DND-41 (cell line): ENCODE results near the gene TMEM8B.

ENCODE experiments used
- EZH2 ChIP-seq: IDR thresholded peaks from 3 replicates; pipeline ENCODE4 v1.6.1; 2012; ENCODE audit warnings: borderline replicate concordance, low read depth, mild to moderate bottlenecking, moderate library complexity, low read length, inconsistent platforms; ENCODE audit not compliant: severe bottlenecking
- TF ChIP-seq, protein P1 (sequence below): IDR thresholded peaks from 2 replicates; pipeline ENCODE4 v1.5.1; 2012; ENCODE audit warnings: borderline replicate concordance, low read length, moderate library complexity, mild to moderate bottlenecking; ENCODE audit not compliant: poor library complexity, severe bottlenecking; ENCODE audit errors: extremely low read depth

DNA sequence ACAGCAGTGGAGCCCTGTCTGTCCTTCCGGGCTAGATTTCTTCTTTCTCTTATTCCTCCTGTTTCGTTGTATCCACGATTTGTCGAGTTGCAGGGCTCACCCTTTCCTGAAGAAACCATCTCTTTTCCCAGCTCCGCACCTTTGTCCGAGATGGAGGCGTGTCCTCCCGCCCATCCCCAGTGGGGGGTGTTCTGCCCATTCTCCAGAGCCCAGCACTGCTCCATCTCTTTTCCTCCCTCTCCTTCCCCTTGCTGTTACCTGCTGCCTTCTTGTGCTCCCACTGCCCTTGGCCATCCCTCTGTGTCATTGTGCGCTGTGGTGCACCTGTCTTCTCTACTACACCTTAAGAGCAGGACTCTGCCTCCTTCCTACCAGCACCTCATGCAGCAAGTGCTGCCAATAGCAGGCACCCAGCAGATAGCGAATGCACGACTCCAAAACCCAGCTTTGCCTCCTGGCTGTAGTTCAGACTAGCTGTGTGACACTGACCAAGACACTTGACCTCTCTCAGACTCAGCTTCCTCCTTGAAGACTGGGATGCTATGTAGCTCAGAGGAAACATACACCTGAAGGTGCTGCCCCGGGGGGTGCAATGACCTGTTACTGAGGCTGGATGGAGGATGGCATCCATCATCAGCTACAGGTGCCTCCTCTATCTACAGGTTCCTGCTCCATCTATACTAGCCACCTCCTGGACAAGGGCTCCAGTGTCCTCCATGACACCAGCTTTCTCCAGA, 32.3 kb downstream of the TMEM8B start:
- TF ChIP-seq, protein P1, sequence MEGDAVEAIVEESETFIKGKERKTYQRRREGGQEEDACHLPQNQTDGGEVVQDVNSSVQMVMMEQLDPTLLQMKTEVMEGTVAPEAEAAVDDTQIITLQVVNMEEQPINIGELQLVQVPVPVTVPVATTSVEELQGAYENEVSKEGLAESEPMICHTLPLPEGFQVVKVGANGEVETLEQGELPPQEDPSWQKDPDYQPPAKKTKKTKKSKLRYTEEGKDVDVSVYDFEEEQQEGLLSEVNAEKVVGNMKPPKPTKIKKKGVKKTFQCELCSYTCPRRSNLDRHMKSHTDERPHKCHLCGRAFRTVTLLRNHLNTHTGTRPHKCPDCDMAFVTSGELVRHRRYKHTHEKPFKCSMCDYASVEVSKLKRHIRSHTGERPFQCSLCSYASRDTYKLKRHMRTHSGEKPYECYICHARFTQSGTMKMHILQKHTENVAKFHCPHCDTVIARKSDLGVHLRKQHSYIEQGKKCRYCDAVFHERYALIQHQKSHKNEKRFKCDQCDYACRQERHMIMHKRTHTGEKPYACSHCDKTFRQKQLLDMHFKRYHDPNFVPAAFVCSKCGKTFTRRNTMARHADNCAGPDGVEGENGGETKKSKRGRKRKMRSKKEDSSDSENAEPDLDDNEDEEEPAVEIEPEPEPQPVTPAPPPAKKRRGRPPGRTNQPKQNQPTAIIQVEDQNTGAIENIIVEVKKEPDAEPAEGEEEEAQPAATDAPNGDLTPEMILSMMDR, result no peak
- no peak for TF ChIP-seq EZH2
